ENCODE results near the gene RBM14. TPM values are rescaled to one million over a fixed set of nuclear protein-coding genes. Genes with fewer than 3 reads are reported as not detected.

RBM14 gene
- total RNA-seq, 1 donor from 2014 or later = 34.9 TPM

- no peak overlapping the region for H3K4me3 ChIP-seq
- TF ChIP-seq CTCF (IDR thresholded peaks at IDR 0.05) (no peak), POLR2A (IDR thresholded peaks at IDR 0.05) (no peak), POLR2AphosphoS5 (IDR thresholded peaks at IDR 0.05; ENCODE audit: insufficient read depth in 1 of 2, low read depth in 1 of 2) (no peak)
- DNase-seq (ENCODE audit: extremely low spot score in 2 of 2) = no peak
- H3K9me3 ChIP-seq = no peaks in the 10 kb centered on the region
- no peaks in the 10 kb centered on the region for H3K27me3 ChIP-seq
- peaks cover 0 to 35% of the 10 kb centered on the region in 2 donors for H3K36me3 ChIP-seq
- H3K4me1 ChIP-seq = no peaks in the 10 kb centered on the region
- H3K27ac ChIP-seq = no peak overlapping the region
- intact Hi-C loops (cut with DNase I) = no loop called here
Observed at GRCh38 chr11:66652651-66653050, 36.2 kb downstream of the RBM14 start.

GRCh38 chr11:66653123-66653522 lies 36.7 kb downstream of the RBM14 start:
- TF ChIP-seq POLR2A (IDR thresholded peaks at IDR 0.05) = no peak
- TF ChIP-seq CTCF (IDR thresholded peaks at IDR 0.05) = no peak
- TF ChIP-seq POLR2AphosphoS5 (IDR thresholded peaks at IDR 0.05; ENCODE audit: insufficient read depth in 1 of 2, low read depth in 1 of 2) = no peak
- no peak for DNase-seq (ENCODE audit: extremely low spot score in 2 of 2)
- H3K36me3 ChIP-seq = peaks cover 0 to 31% of the 10 kb centered on the region in 2 donors
- no peaks in the 10 kb centered on the region for H3K27me3 ChIP-seq
- no peaks in the 10 kb centered on the region for H3K4me1 ChIP-seq
- H3K9me3 ChIP-seq = no peaks in the 10 kb centered on the region
- no peak overlapping the region for H3K27ac ChIP-seq
- intact Hi-C loops (cut with DNase I) = no loop called here
- H3K4me3 ChIP-seq = no peak overlapping the region

- H3K27ac ChIP-seq = no peak overlapping the region
- no peaks in the 10 kb centered on the region for H3K4me1 ChIP-seq
- H3K27me3 ChIP-seq = no peaks in the 10 kb centered on the region
- no peak for TF ChIP-seq CTCF (IDR thresholded peaks at IDR 0.05)
- no peak for TF ChIP-seq POLR2A (IDR thresholded peaks at IDR 0.05)
- TF ChIP-seq POLR2AphosphoS5 (IDR thresholded peaks at IDR 0.05; ENCODE audit: insufficient read depth in 1 of 2, low read depth in 1 of 2) = no peak
- no peak for DNase-seq (ENCODE audit: extremely low spot score in 2 of 2)
- H3K9me3 ChIP-seq = no peaks in the 10 kb centered on the region
- intact Hi-C loops (cut with DNase I) = no loop called here
- peaks cover 0 to 24% of the 10 kb centered on the region in 2 donors for H3K36me3 ChIP-seq
- H3K4me3 ChIP-seq = no peak overlapping the region
Observed at GRCh38 chr11:66659763-66660162, 43.3 kb downstream of the RBM14 start.

- Histone ChIP-seq H3K9me3 (no peaks in the 10 kb centered on the region), H3K27me3 (no peaks in the 10 kb centered on the region), H3K36me3 (peaks cover 0 to 34% of the 10 kb centered on the region in 2 donors), H3K4me3 (no peak overlapping the region), H3K27ac (no peak overlapping the region), H3K4me1 (no peaks in the 10 kb centered on the region)
- TF ChIP-seq POLR2A (IDR thresholded peaks at IDR 0.05) (no peak), POLR2AphosphoS5 (IDR thresholded peaks at IDR 0.05; ENCODE audit: insufficient read depth in 1 of 2, low read depth in 1 of 2) (no peak), CTCF (IDR thresholded peaks at IDR 0.05) (no peak)
- intact Hi-C loops (cut with DNase I) = no loop called here
- DNase-seq (ENCODE audit: extremely low spot score in 2 of 2) = no peak
Observed at GRCh38 chr11:66663741-66664296, 47.4 kb downstream of the RBM14 start.

GRCh38 chr11:66665369-66665768 lies 48.9 kb downstream of the RBM14 start:
- H3K27me3 ChIP-seq = no peaks in the 10 kb centered on the region
- peaks cover 0 to 26% of the 10 kb centered on the region in 2 donors for H3K36me3 ChIP-seq
- H3K27ac ChIP-seq = no peak overlapping the region
- no peak for DNase-seq (ENCODE audit: extremely low spot score in 2 of 2)
- H3K4me1 ChIP-seq = peaks cover 7% of the 10 kb centered on the region
- intact Hi-C loops (cut with DNase I) = no loop called here
- TF ChIP-seq POLR2A (IDR thresholded peaks at IDR 0.05) = no peak
- TF ChIP-seq CTCF (IDR thresholded peaks at IDR 0.05) = no peak
- no peak for TF ChIP-seq POLR2AphosphoS5 (IDR thresholded peaks at IDR 0.05; ENCODE audit: insufficient read depth in 1 of 2, low read depth in 1 of 2)
- no peaks in the 10 kb centered on the region for H3K9me3 ChIP-seq
- H3K4me3 ChIP-seq = no peak overlapping the region
